SK-N-SH (cell line): ENCODE results near the gene DMRT3. TPM values are rescaled to one million over a fixed set of nuclear protein-coding genes. Genes with fewer than 3 reads are reported as not detected.

ENCODE experiments used
- CTCF ChIA-PET: fragments of 300-600, 350-600 bp; formaldehyde crosslinking; extraction: SDS; loops from one replicate; lab custom pipeline; 2021; lab: Yijun Ruan, JAX
- POLR2A ChIA-PET: fragments of 350-600 bp; sonication (Branson Sonifier 250); formaldehyde crosslinking; extraction: SDS; loops from one replicate; lab custom pipeline; 2020; ENCODE audit warnings: antibody characterized with exemption, inconsistent platforms; lab: Yijun Ruan, JAX
- DNase-seq: peaks from one replicate; pipeline ENCODE4 v3.0.0; 2012
- H2AFZ ChIP-seq: fragments of 200-600 bp; sonication (generic); 2 replicates; pipeline ENCODE4 v1.8.1; 2016; ENCODE audit warnings: antibody characterized with exemption, mild to moderate bottlenecking, low read depth
- H3F3A ChIP-seq: fragments of 200-600 bp; sonication (generic); replicated peaks from 2 replicates; pipeline ENCODE3; 2016; ENCODE audit warnings: antibody characterized with exemption, mild to moderate bottlenecking; ENCODE audit not compliant: insufficient read depth
- H3K27ac ChIP-seq, 2 experiments: fragments of 200-500 bp in 1 of 2; fragments of 200-600 bp in 1 of 2; sonication (Bioruptor generic) in 1 of 2; sonication (generic), shearing (Covaris generic) in 1 of 2; 2 replicates each; pipeline versions ENCODE4 v1.5.1 to v1.6.1; 2014 to 2016; ENCODE audit warnings: low read depth in 2 of 2, inconsistent platforms in 1 of 2, low read length in 1 of 2, mild to moderate bottlenecking in 1 of 2, mixed read lengths in 1 of 2
- H3K27me3 ChIP-seq: fragments of 200-600 bp; sonication (generic), shearing (Covaris generic); 2 replicates; pipeline ENCODE4 v1.6.1; 2016; ENCODE audit warnings: mixed run types; ENCODE audit not compliant: insufficient read depth
- H3K36me3 ChIP-seq, 2 experiments: fragments of 200-500 bp in 1 of 2; fragments of 200-600 bp in 1 of 2; sonication (Bioruptor generic) in 1 of 2; sonication (generic) in 1 of 2; replicated peaks in 1 of 2; 2 replicates each; pipeline versions ENCODE3 to v1.5.1; 2014 to 2016; ENCODE audit warnings: low read length in 1 of 2, mild to moderate bottlenecking in 1 of 2; ENCODE audit not compliant: insufficient read depth in 2 of 2, control insufficient read depth in 1 of 2
- H3K4me1 ChIP-seq, 2 experiments: fragments of 200-500 bp in 1 of 2; fragments of 200-600 bp in 1 of 2; sonication (Bioruptor generic) in 1 of 2; sonication (generic), shearing (Covaris generic) in 1 of 2; 2 replicates each; pipeline versions ENCODE4 v1.5.1 to v1.6.1; 2014 to 2016; ENCODE audit warnings: low read depth in 1 of 2, low read length in 1 of 2, mixed run types in 1 of 2; ENCODE audit not compliant: insufficient read depth in 2 of 2, control insufficient read depth in 1 of 2
- H3K4me2 ChIP-seq: fragments of 200-600 bp; sonication (generic), shearing (Covaris generic); 2 replicates; pipeline ENCODE4 v1.6.1; 2017; ENCODE audit warnings: mixed run types
- H3K4me3 ChIP-seq, 2 experiments: fragments of 200-500 bp in 1 of 2; fragments of 200-600 bp in 1 of 2; sonication (Bioruptor generic) in 1 of 2; sonication (generic), shearing (Covaris generic) in 1 of 2; 2 replicates each; pipeline versions ENCODE4 v1.5.1 to v1.8.1; 2014 to 2016; ENCODE audit warnings: low read depth in 2 of 2, inconsistent platforms in 1 of 2, low read length in 1 of 2, mild to moderate bottlenecking in 1 of 2, mixed read lengths in 1 of 2, moderate library complexity in 1 of 2
- H3K79me2 ChIP-seq: fragments of 200-600 bp; sonication (generic); 2 replicates; pipeline ENCODE4 v1.8.1; 2017; ENCODE audit warnings: mild to moderate bottlenecking; ENCODE audit not compliant: insufficient read depth
- H3K9ac ChIP-seq: fragments of 200-600 bp; sonication (generic); 2 replicates; pipeline ENCODE4 v1.6.1; 2017; ENCODE audit warnings: mixed run types
- H3K9me2 ChIP-seq: fragments of 200-600 bp; sonication (generic); 2 replicates; pipeline ENCODE4 v1.6.1; 2017; ENCODE audit warnings: mixed run types
- H3K9me3 ChIP-seq: fragments of 200-600 bp; sonication (generic); 2 replicates; pipeline ENCODE4 v1.6.1; 2017; ENCODE audit warnings: mixed run types, mild to moderate bottlenecking, moderate library complexity
- H4K20me1 ChIP-seq: fragments of 200-600 bp; sonication (generic); 2 replicates; pipeline ENCODE4 v1.6.1; 2017; ENCODE audit warnings: mild to moderate bottlenecking, mixed run types; ENCODE audit not compliant: insufficient read depth
- CHD2 ChIP-seq: fragments of 150-350 bp; IDR thresholded peaks from 2 replicates; pipeline ENCODE4 v1.6.1; 2018; ENCODE audit warnings: low read length; ENCODE audit not compliant: partially characterized antibody
- CTCF ChIP-seq: fragments of 200-600 bp; sonication (generic); IDR thresholded peaks from 2 replicates; pipeline ENCODE4 v1.6.1; 2017; ENCODE audit warnings: antibody characterized with exemption, mild to moderate bottlenecking, moderate library complexity
- ELF1 ChIP-seq: IDR thresholded peaks from 2 replicates; pipeline ENCODE4 v1.4.0; 2012
- EZH2phosphoT487 ChIP-seq: fragments of 200-600 bp; sonication (generic); IDR thresholded peaks from 2 replicates; pipeline ENCODE4 v1.6.1; 2017; ENCODE audit warnings: low read depth, mixed run types, mild to moderate bottlenecking, antibody characterized with exemption, moderate library complexity, borderline replicate concordance
- FOSL2 ChIP-seq: IDR thresholded peaks from 2 replicates; pipeline ENCODE4 v1.4.0; 2012; ENCODE audit warnings: low read depth, mild to moderate bottlenecking, moderate library complexity, borderline replicate concordance
- FOXJ3 ChIP-seq: sonication (generic); formaldehyde crosslinking; IDR thresholded peaks from 2 replicates; pipeline ENCODE4 v1.5.1; 2020; ENCODE audit warnings: mild to moderate bottlenecking, missing genetic modification reagents
- FOXM1 ChIP-seq: IDR thresholded peaks from 2 replicates; pipeline ENCODE4 v1.4.0; 2012; ENCODE audit warnings: low read depth, mild to moderate bottlenecking
- GATA2 ChIP-seq: sonication (generic); formaldehyde crosslinking; IDR thresholded peaks from 2 replicates; pipeline ENCODE4 v1.5.0; 2020; ENCODE audit warnings: mild to moderate bottlenecking, missing genetic modification reagents
- IRF3 ChIP-seq: fragments of 150-350 bp; IDR thresholded peaks from 2 replicates; pipeline ENCODE4 v1.6.1; 2016; ENCODE audit warnings: mild to moderate bottlenecking, low read depth, low read length
- JUND ChIP-seq: IDR thresholded peaks from 2 replicates; pipeline ENCODE4 v1.4.0; 2012
- MEF2A ChIP-seq: IDR thresholded peaks from 2 replicates; pipeline ENCODE4 v1.4.0; 2012; ENCODE audit warnings: low read depth, borderline replicate concordance
- MXI1 ChIP-seq: IDR thresholded peaks from 2 replicates; pipeline ENCODE4 v1.6.1; 2012; ENCODE audit warnings: mild to moderate bottlenecking, low read depth, low read length, improper control_type of control experiment
- NRF1 ChIP-seq: IDR thresholded peaks from 2 replicates; pipeline ENCODE4 v1.6.1; 2012; ENCODE audit warnings: low read depth, mild to moderate bottlenecking, low read length
- PBX3 ChIP-seq: IDR thresholded peaks from 2 replicates; pipeline ENCODE4; 2012
- RAD21 ChIP-seq: IDR thresholded peaks from 2 replicates; pipeline ENCODE4 v1.6.1; 2012; ENCODE audit warnings: mild to moderate bottlenecking, low read length
- REST ChIP-seq: IDR thresholded peaks from 2 replicates; pipeline ENCODE4 v1.6.1; 2012; ENCODE audit warnings: mild to moderate bottlenecking, low read depth, low read length, moderate library complexity
- RFX5 ChIP-seq: IDR thresholded peaks from 2 replicates; pipeline ENCODE4 v1.6.1; 2012; ENCODE audit warnings: mild to moderate bottlenecking, improper control_type of control experiment, low read length
- RXRA ChIP-seq: IDR thresholded peaks from 2 replicates; pipeline ENCODE4 v1.4.0; 2012; ENCODE audit warnings: low read depth, mild to moderate bottlenecking, borderline replicate concordance
- TCF12 ChIP-seq: IDR thresholded peaks from 2 replicates; pipeline ENCODE4 v1.4.0; 2012
- USF2 ChIP-seq: fragments of 150-350 bp; IDR thresholded peaks from 2 replicates; pipeline ENCODE4 v1.6.1; 2017; ENCODE audit warnings: antibody characterized with exemption, low read length, low read depth, borderline replicate concordance
- YY1 ChIP-seq: IDR thresholded peaks from 2 replicates; pipeline ENCODE4 v1.4.0; 2012; ENCODE audit warnings: low read depth, mild to moderate bottlenecking
- WGBS: methylation state at CpG from one replicate; pipeline ENCODE4 v1.1.6; 2017; ENCODE audit warnings: low lambda C conversion rate; 5-methylcytosine and 5-hydroxymethylcytosine counted together
- polyA plus RNA-seq, 3 experiments: library from polyadenylated mRNA; depleted of rRNA; stranded (reverse); fragments of >200 nt; gene quantifications; 2 replicates each; pipeline ENCODE4 v1.2.3, GENCODE V29; 2012

DMRT3 gene
- polyA plus RNA-seq, 1 of the 3 experiments (the other 2 are of a cell fraction) = not detected

- no peak for TF ChIP-seq RAD21
- no peak for TF ChIP-seq FOXJ3 (CRISPR knock-in tag)
- TF ChIP-seq FOXM1 = no peak
- TF ChIP-seq RXRA = no peak
- no peak for TF ChIP-seq CHD2
- TF ChIP-seq YY1 = no peak
- no peak for TF ChIP-seq PBX3
- no peak for TF ChIP-seq REST
- no peak for TF ChIP-seq MEF2A
- TF ChIP-seq JUND = no peak
- no peak for TF ChIP-seq EZH2phosphoT487
- no peak for TF ChIP-seq ELF1
- TF ChIP-seq, all 33 proteins: peak for 0
- H2AFZ ChIP-seq = no peak overlapping the region
Measured at GRCh38 chr9:965497-965896, 11.0 kb upstream of the DMRT3 start.

DNA sequence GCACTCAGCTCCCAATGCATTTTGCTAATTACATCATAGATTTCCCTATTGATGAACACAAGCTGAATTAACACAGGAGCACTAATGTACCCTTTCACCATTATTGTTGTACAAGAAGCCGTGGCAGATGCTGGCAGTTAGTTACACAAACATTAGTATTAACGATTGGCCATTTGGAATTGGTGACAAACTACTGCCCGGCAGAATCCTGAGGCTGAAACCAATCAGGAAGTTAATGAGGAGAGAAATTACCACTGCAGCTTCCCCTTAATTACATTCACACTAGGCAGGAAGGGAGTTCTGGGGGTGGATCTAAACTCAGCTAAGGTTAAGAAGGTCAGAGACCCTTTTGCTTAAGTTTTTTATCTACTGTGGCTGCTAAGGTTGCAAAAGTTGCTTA, 9.6 kb upstream of the DMRT3 start:
- no peaks in the 10 kb centered on the region for H4K20me1 ChIP-seq
- H3F3A ChIP-seq = no peaks in the 10 kb centered on the region
- ChIA-PET CTCF (interaction anchor here (1.2 kb wide), 1 partner anchor 8 kb away, joined by 3 read pairs; no protein-coding TSS in a partner anchor), POLR2A (no interaction called here)
- H3K27me3 ChIP-seq = peaks cover 64% of the 10 kb centered on the region
- H3K4me1 ChIP-seq = no peaks in the 10 kb centered on the region
- H3K9ac ChIP-seq = no peak overlapping the region
- H3K79me2 ChIP-seq = no peaks in the 10 kb centered on the region
- no peak for DNase-seq
- no peak overlapping the region for H2AFZ ChIP-seq
- no peak overlapping the region for H3K4me3 ChIP-seq
- H3K9me2 ChIP-seq = no peaks in the 10 kb centered on the region
- no peak overlapping the region for H3K4me2 ChIP-seq
- H3K36me3 ChIP-seq = no peaks in the 10 kb centered on the region
- H3K9me3 ChIP-seq = no peaks in the 10 kb centered on the region
- 0% methylated on average over 3 of the region's 3 CpGs for WGBS
- no peak overlapping the region for H3K27ac ChIP-seq
- TF ChIP-seq FOSL2 = no peak
- TF ChIP-seq MEF2A = no peak
- no peak for TF ChIP-seq NRF1
- no peak for TF ChIP-seq RFX5
- no peak for TF ChIP-seq MXI1
- TF ChIP-seq TCF12 = no peak
- no peak for TF ChIP-seq GATA2 (CRISPR knock-in tag)
- no peak for TF ChIP-seq IRF3
- TF ChIP-seq CTCF = no peak
- no peak for TF ChIP-seq CHD2
- no peak for TF ChIP-seq USF2
- no peak for TF ChIP-seq ELF1
- TF ChIP-seq YY1 = no peak
- TF ChIP-seq RXRA = no peak

More at GRCh38 chr9:965497-965896, 11.0 kb upstream of the DMRT3 start:
- Histone ChIP-seq H3K9me2 (no peaks in the 10 kb centered on the region), H4K20me1 (no peaks in the 10 kb centered on the region), H3K36me3 (no peaks in the 10 kb centered on the region), H3K4me2 (no peak overlapping the region), H3F3A (no peaks in the 10 kb centered on the region), H3K9ac (no peak overlapping the region), H3K4me3 (no peak overlapping the region), H3K79me2 (no peaks in the 10 kb centered on the region), H3K4me1 (no peaks in the 10 kb centered on the region), H3K27me3 (peaks cover 50% of the 10 kb centered on the region), H3K9me3 (no peaks in the 10 kb centered on the region), H3K27ac (no peak overlapping the region)
- ChIA-PET POLR2A (no interaction called here), CTCF (no interaction called here)
- 0% methylated on average over 4 of the region's 4 CpGs for WGBS
- no peak for DNase-seq
